Erythroblast (primary cell): ENCODE measurements around the gene KLHL4.

ENCODE experiments used
- GATA1 ChIP-seq: IDR thresholded peaks from 2 replicates; pipeline ENCODE4 v1.6.1; 2011; ENCODE audit warnings: low read depth, mild to moderate bottlenecking, control low read depth, low read length, moderate library complexity
- POLR2A ChIP-seq: IDR thresholded peaks from 2 replicates; pipeline ENCODE4 v1.6.1; 2011; ENCODE audit warnings: mild to moderate bottlenecking, low read length

- TF ChIP-seq POLR2A (no peak), GATA1 (no peak)
Measured at GRCh38 chrX:87706134-87706533, 188.5 kb downstream of the KLHL4 start.
